HPDE6-E6E7 (cell line): ENCODE data around the gene GTF3C1.

Experiments
- DNase-seq: peaks from one replicate; pipeline ENCODE4 v3.0.0; 2011; ENCODE audit warnings: missing footprints; ENCODE audit errors: extremely low spot score

The GTF3C1 gene

DNA sequence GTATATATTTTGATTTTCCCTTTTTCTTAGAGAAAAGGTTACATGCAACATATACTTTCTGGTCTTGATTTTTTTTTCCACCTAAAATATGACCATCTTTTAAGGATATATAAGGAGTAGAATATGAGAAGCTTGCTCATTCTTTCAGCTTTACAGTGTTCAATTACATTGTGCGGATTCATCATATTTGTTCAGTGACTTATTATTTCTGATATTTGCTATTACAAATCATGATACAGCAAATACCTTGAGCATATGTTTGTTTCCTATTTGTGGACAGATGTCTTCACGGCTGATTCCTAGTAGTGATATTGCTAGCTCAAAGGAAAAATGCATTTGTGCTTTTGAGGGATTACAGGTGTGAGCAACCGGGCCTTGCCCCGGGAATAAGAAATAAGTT lies 18.4 kb upstream of the GTF3C1 start:
- DNase-seq: no peak

DNA sequence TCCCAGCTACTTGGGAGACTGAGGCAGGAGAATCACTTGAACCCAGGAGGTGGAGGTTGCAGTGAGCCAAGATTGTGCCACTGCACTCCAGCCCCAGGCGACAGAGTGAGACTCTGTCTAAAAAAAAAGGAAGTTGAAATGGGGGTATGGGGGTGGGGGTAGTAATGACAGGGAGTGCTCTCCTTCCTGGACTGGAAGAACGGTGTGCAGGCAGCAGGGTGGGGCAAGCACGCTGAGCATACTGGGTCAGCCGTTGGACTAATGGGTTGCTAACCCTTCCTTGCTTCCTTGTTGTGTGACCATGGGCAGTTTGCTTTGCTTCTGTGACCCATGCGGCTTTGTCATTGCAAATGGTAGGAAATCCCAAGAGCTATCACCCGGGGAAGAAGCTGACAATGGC lies 16.7 kb upstream of the GTF3C1 start:
- DNase-seq: no peak

DNA sequence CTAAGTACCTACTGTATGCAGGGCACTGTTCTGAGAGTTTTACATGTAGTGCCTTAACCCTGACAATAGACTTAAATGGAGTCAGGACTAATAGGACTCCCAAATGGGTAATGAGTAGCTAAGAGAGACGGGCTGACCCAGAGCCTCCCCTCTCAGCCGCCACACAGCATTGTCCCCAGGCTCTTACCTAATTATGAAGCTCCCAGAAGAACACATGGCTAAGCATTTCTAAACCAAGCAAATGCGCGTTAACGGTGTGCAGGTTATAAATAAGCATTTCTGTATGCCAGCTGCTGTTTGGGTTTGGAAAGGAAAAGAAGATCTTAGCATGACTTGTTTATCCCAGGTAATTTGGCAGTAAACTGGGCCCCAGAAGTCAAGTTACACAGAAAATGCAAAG lies 14.5 kb upstream of the GTF3C1 start:
- DNase-seq: no peak

DNA sequence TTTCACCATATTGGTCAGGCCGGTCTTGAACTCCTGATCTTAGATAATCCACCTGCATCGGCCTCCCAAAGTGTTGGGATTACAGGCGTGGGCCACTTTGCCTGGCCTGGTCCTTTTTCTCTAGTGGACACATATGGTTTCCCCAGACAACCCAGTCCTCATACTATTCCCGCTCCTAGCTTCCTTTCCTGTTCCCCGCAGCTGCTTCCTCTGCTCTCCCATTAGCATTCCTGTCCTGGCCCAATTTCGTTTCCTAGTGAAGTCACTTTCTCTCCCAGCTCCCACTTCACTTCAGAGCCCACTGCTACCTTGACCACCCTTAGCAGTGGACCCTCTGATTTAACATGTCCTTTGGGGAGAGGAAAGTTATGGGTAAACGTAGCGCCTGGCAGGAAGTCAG lies 11.5 kb upstream of the GTF3C1 start:
- DNase-seq: no peak

DNA sequence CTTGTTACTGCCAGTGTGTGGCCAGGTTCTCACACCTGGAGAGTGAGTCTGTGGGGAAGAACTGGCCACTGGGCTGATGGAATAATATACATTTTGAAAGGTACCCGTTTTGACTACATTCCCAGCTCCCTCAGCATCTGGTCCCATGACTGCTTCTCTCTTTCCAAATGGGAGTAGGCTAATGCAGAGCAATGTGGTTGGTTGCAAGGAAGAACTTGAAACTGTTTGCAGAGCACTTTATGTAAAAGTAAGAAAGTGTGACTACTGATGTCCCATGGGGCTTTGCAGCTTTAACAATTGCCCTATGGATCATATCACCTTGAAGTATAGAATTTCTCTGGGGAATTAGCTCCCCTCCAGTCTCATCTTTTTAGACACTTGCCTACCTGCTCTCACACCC lies 9.2 kb upstream of the GTF3C1 start:
- no peak for DNase-seq

DNA sequence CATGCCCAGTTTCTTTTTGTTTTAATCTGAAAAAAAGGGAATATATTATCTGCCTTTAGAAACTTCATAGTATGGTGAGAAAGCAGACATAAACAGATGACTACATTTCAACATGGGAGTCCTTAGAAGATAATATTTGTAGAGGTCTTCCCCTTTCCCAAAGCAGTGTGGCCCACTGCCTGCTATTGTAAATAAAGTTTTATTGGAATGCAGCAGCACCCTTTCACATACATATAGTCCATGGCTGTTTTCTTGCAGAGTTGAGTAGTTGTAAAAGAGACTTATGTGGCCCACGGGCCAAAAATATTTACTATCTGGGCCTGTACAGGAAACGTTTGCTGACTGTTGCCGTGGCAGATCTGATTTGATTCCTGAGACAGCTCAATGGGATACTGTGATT lies 8.7 kb upstream of the GTF3C1 start:
- no peak for DNase-seq

DNA sequence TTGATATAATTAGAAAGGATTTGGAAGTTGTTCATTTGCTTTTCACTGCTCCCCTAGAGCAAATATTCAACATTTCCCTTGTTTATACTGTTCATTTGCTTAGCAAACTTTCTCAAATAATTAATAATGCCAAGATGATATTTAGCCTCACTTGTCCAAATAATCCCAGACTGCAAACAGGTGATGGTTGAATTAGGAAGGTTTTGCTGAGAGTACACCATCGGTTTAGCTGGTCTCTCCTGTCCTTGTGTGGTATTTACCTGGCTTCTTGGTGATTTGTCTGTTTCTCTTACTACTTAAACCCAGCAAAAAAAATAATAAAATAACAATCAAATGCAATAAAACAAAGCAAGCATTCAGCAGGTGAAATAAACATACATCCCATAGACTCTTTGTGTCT lies 6.8 kb upstream of the GTF3C1 start:
- no peak for DNase-seq

DNA sequence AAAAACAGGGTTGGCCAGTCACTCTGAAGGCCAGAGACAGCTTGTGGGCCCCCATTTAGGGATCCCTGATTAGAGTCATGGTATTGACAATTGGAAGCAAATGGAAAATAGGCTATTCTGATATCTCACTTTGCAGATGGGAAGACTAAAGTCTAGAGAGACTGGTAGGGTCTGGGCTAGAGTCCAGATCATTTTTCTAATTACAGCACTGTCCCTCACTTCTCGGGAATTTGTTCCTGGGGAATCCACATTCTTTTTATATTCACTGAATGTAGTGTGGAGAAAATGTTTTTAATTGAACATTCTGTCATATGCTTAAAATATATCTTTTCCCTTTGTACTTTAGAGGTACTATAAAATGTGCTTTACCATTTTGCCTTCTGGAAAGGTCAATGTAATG lies 1.3 kb upstream of the GTF3C1 start:
- DNase-seq: no peak

DNA sequence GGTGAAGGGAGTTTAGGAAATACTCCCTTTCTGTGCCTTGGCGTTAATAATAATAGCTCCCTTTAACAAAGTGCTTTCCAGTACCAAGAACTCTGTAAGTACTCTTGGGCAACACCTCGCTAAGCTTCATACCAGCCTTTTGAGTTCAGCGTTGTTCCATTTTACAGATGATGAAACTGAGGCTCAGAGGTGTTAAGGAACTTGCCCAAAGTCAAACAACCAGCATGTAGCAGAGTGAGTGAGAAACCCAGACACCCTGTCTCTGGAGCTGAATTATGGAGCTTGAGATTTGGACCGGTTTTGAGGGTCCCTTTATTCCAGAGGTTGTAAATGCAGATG lies 838 bp upstream of the GTF3C1 start:
- no peak for DNase-seq

DNA sequence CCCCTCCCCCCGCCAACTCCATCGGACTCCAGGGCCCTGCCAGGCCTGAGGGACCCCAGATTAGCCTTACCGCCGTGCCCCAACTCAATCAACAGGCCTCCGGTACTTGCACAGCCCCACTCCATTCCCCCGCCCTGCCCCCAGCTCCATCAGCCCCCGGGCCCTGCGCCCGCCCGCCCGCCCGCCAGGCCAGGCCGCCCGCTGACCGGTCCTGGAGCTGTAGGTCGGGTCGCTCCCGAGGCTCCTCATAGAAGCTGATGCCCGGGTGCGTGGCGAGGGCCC lies 308 bp downstream of the GTF3C1 start:
- peak; percentile 22 for DNase-seq

DNA sequence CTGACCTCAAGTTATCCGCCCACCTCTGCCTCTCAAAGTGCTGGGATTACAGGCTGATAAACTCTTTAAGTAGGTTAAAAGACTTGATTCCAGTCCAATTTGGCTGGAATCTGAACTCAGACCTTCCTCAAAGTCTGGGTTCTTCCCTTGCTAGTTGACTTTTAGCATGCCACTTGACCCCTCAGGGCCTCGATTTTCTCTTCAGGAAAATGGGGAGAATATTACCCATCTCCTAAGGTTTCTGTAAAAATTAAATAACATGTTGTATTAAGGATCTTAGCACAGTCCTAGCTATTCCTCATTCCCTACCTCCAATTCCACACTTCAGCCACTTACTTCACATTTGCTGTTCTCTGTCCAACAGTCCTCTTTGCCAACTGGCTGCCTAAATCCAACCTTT lies 1.9 kb downstream of the GTF3C1 start:
- no peak for DNase-seq

DNA sequence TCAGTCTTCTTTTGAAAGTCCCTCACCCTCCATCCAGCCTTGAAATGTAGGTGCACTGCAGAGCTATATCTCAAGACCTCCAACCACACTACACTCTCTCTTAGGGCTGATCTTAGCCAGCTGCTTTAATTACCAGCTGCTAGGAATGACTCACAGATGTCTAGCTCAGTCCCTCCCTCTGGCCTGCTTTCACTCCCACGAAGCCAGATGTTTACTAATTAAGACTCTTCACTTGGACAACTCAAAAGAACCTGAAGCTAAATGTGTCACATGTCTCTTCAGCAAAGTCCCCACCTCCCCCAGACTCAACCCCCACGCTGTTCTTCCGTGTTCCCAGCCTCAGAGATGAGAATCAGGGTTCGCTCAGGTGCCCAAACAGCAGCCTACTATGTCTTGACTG lies 2.6 kb downstream of the GTF3C1 start:
- DNase-seq: peak; percentile 60

DNA sequence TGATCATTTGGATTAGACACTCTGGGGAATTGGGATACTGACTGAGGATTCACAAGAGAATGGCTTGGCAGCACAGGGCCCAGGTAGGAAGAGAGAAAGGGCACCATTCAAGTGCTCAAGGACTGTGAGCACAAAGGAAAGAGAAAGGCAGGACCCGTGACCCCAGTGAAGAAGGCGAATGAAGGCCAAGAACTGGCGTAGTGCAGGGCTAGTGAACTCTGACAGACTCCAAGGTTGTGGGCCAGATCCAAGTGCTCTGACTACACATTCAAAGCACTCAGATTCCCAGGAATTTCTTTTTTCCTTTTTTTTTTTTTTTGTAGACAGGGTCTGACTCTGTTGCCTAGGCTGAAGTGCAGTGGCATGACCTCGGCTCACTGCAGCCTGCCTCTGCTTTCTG lies 5.0 kb downstream of the GTF3C1 start:
- no peak for DNase-seq

DNA sequence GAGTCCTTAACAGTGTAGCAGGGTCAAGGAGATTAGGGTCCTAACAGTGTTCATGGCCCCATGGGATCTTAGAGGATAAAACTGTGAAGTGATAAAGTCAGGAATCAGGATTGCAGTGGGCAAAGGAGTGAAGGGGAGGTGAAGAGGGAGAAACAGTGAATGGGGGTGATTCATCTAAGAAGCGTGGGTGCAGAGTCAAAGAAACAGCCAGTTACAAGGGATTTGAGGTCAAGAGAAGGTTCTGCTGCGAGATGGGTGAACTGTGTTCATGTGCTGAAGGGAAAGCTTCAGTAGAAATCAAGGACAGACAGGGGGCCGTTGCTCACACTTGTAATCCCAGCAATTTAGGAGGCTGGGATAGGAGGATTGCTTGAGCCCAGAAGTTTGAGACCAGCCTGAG lies 5.9 kb downstream of the GTF3C1 start:
- no peak for DNase-seq

DNA sequence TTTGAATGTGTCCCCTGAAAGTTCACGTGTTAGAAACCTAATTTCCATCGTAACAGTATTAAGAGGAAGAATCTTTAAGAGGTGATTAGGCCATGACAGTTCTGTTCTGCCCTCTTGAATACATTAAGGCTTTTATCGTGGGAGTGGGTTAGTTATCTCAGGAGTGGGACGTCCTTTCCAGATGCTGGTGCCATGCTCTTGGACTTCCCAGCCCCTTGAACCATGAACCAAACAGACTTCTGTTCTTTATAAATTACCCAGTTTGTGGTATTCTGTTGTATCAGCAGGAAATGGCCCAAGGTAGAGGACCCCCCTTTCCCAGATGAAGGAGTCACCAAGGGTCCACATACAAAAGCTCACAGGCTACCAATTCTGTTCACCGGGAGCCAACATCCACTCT lies 10.1 kb downstream of the GTF3C1 start:
- DNase-seq: no peak

DNA sequence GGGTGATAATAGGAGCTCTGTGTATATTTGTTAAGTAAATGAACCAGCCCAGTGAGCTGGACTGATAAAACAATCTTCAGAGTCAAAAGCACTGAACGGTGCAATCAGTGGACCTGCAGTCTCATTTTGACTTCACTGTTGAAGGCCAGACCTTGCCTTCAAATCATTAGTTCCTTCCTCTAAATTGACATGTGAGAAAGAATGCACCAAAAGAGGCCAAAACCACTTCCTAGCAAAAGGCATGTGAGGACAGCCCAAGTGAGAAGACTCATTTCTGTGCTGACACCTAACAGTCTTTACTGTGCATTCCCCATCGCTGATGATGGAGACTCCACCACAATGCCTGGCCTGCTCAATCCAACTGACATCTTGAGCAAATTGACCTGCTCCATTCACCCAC lies 10.6 kb downstream of the GTF3C1 start:
- no peak for DNase-seq

DNA sequence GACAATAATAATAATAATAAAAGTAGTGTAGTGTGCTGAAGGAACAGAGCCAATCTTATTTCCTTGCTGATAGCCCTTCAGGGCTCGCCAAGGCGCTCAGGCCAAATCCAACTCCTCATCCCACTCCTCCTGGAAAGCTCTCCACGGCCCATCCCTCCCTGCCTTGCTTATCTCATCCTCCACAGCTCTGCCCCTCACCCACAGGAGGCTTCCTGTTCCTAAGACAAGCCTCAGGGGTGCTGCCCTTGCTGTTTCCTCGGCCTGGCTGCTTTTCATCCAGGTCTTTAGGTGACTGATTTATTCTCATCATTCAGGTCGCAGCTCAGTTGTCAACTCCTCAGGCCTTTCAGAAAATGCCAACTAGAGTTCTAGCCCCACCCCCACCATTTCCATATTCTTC lies 11.2 kb downstream of the GTF3C1 start:
- no peak for DNase-seq

DNA sequence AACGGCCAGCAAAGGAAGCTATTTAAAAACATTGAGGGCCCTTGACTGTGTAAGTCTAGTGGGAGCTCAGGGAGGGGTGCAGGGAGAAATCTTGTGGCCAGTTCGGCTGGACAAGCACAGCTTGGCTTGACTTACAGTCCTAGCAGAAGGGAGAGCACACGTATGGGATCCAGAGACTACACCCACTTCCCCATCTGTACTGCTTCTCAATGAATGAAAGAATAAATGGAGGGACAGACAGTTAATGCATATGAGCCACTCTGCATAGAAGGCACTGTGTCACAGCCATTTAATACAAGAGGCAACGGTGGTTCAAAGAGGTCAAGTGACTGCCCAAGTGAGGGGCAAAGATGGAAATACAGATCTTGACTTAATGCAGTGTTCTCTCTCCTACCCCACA lies 15.5 kb downstream of the GTF3C1 start:
- DNase-seq: no peak

DNA sequence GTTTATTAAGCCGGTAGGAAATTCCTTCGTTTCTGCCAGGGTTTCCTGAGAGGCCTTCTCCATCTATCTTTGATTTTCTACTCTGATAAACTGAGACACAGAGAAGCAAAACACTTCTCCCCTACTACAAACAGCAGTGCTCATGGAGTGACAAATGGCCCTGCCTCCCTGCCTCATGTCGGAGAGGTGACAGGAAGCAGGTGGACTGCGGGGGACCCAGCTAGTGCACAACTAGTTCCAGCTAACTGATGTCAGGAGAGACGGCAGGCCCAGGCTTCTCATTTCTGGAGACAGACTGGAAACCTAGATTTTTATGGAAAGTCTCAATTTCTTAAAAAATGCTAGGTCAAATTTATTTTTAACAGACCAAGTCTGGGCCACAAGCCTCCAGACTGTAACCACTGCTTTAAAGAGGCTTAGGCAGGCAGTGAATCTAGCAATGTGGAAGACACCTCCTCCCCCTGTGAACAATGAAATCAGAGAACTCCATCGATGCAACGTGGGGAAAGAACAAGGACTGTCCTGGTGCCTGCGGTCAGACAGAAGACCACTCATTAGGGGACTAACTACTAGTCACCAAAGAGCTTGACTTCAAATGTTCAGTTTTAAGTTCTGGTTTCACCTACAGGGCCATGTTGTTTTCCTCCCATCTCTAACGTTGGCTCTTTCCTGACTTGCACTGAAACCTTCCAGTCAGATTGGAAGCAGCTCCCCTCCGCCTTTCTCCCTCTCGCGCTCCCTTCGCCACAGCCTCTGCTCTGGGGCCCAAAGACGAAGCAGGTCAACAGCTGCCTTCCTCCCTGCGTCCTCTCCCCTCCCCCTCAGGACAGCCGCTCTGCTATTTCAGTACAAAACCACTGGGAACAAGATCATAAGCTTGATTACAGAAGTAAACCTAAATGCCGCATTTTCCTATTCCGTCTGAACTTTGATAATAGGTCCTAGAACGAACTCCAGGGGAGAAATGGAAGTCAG lies 17.6 kb downstream of the GTF3C1 start:
- DNase-seq: no peak

DNA sequence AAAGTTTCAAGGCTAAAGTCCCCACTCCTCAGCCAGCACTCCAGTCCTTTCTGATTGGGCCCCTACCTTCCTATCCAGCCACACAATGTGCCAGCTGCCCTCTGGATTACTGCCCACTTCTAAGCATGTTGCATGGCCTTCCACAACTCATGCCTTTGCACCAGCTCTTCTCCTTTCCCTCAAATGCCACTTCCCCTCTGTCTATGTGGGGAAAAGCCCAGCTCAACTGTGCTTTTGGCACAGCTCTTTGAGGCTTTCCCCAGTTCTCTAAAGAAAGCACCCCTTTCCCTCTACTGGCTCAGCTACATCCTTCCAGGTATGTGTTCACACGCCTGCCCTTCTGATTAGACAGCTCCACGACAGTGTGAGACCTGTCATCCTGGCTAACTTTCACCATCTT lies 18.5 kb downstream of the GTF3C1 start:
- no peak for DNase-seq

DNA sequence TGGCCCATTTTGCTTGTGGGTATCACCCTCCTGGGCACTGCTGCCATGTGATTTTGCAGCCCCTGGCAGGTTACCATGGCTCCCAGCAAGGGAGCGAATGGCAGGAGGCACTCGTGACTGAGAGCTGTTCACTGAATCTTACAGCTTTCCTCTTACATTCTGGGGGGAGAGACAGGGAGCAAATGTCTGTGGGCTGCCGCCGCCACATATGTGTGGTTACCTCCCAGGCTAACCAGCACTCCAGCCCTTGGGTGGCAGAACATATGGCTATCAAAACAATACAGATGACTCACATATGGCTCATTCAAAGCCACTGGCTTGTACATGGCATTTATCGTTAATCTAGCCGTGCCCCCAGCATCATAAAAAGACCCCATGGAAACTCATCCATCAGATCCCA lies 19.8 kb downstream of the GTF3C1 start:
- DNase-seq: no peak

DNA sequence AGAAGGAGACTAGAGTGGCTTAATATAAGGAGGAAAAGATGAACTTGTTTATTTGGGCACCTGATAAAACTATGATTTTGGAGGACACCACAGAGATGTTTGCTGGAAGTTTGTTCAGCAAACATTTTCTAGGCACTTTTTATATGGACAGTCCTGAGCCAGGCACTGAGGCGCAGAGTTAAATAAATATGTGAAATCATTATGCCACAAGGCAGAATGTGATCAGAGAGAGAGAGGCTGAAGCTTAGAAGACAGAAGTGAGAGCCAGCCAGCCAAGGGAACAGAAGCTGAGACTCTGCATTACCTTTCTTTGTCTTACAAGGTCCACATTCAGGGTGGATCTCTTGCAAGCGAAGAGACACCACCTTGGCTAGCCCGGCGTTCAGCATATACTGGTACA lies 21.4 kb downstream of the GTF3C1 start:
- DNase-seq: no peak

DNA sequence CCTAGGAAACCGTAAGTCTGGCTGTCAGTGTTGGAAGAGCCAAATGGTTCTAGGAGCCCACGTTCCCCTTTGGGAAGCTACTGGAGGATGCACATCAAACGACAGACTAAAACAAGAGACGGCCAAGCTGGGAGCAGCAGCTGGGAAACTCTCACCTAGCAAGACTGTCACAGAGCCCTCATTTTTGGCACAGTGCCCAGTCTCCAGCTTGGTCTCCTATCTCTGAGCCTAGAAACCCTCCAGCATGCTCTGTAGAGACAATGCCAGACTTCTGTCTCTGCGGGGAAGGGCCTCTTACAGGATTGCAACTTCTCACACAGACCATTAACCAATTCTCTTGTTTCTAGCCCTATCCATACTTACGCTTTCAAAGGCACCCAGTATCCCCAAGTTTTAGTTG lies 23.5 kb downstream of the GTF3C1 start:
- no peak for DNase-seq

DNA sequence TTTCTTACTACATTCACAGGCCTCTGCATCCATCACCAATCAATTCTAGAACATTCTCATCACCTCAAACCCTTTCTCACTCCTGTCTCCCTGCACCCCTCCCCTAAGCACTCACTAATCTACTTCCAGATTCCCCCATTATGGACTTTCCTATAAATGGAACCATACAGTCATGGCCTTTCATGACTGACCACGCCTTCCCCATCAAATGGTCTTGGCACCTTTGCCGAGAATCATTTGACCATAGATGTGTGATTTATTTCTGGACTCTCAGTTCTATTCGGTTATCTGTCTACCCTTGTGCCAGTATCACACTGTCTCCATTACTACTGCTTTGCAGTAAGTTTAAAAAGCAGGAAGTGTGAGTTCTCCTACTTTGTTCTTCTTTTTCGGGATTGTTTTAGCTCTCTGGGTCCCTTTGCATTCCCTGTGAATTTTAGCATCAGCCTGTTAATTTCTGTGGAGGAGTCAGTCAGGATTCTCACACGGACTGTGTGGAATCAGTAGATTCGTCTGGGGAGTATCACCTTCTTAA lies 27.5 kb downstream of the GTF3C1 start:
- no peak for DNase-seq
